SK-N-SH treated with all-trans-retinoic acid at 6 μM for 48 hours (cell line): ENCODE results near the gene GYG1.

Experiments
- ARNTL ChIP-seq: fragments of 450-650 bp; formaldehyde crosslinking; IDR thresholded peaks from 2 replicates; pipeline ENCODE4 v1.5.0; 2020; ENCODE audit warnings: low read depth, mild to moderate bottlenecking, moderate library complexity, borderline replicate concordance
- ISL1 ChIP-seq: fragments of 250-450 bp; sonication (Bioruptor Pico); IDR thresholded peaks from 2 replicates; pipeline ENCODE4 v2.1.2; 2022; ENCODE audit warnings: mild to moderate bottlenecking, moderate library complexity
- ZC3H10 ChIP-seq: fragments of 250-450 bp; sonication (Bioruptor Pico); IDR thresholded peaks from 2 replicates; pipeline ENCODE4 v1.5.1; 2021; ENCODE audit warnings: mild to moderate bottlenecking, moderate library complexity
- ZFP30 ChIP-seq: fragments of 450-650 bp; formaldehyde crosslinking; IDR thresholded peaks from 2 replicates; pipeline ENCODE4 v1.5.0; 2022; ENCODE audit warnings: mild to moderate bottlenecking, moderate library complexity
- ZNF565 ChIP-seq: fragments of 450-650 bp; formaldehyde crosslinking; conservative IDR thresholded peaks from 2 replicates; pipeline ENCODE4 v1.5.0; 2020; ENCODE audit warnings: low read depth, mild to moderate bottlenecking, moderate library complexity
- ZNF8 ChIP-seq: fragments of 450-650 bp; formaldehyde crosslinking; IDR thresholded peaks from 2 replicates; pipeline ENCODE4 v1.5.0; 2020; ENCODE audit warnings: mild to moderate bottlenecking, moderate library complexity
- TF ChIP-seq, protein P1 (sequence below): fragments of 250-450 bp; sonication (Bioruptor Pico); IDR thresholded peaks from 2 replicates; pipeline ENCODE4 v1.8.0; 2021; ENCODE audit warnings: low read depth, mild to moderate bottlenecking, moderate library complexity, borderline replicate concordance

DNA sequence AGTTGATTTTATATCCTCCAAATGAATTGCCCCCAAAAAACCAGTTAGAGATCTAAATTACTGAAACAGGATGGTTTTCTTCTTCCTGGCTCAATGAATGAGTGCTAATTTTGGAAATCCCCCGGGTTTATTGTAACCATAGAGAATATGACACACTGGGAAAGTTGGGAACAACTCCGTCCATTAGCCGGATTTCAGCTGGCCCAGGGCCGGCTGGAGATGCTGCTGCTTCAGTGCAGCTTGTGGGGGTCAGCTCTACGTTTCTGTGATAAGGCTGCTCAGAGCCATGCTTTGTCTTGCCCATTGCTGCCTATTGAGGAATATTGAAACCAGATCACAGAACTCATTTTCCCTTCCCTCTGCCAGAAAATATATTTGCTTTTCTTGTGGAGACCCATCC lies 20.3 kb downstream of the GYG1 start:
- no peak for TF ChIP-seq ZC3H10 (CRISPR knock-in tag)
- TF ChIP-seq ISL1 (CRISPR knock-in tag) = no peak
- TF ChIP-seq ARNTL = no peak
- no peak for TF ChIP-seq ZFP30 (CRISPR knock-in tag)
- no peak for TF ChIP-seq ZNF565 (CRISPR knock-in tag)
- TF ChIP-seq, protein P1, sequence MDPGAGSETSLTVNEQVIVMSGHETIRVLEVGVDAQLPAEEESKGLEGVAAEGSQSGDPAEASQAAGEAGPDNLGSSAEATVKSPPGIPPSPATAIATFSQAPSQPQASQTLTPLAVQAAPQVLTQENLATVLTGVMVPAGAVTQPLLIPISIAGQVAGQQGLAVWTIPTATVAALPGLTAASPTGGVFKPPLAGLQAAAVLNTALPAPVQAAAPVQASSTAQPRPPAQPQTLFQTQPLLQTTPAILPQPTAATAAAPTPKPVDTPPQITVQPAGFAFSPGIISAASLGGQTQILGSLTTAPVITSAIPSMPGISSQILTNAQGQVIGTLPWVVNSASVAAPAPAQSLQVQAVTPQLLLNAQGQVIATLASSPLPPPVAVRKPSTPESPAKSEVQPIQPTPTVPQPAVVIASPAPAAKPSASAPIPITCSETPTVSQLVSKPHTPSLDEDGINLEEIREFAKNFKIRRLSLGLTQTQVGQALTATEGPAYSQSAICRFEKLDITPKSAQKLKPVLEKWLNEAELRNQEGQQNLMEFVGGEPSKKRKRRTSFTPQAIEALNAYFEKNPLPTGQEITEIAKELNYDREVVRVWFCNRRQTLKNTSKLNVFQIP (CRISPR knock-in tag) = no peak
- no peak for TF ChIP-seq ZNF8 (CRISPR knock-in tag)
